Loucy (cell line): ENCODE data around the gene STARD13.

Source experiments
- EZH2phosphoT487 ChIP-seq: fragments of 200-600 bp; IDR thresholded peaks from 2 replicates; pipeline ENCODE4 v1.6.1; 2018; ENCODE audit warnings: antibody characterized with exemption, mild to moderate bottlenecking, moderate library complexity, borderline replicate concordance
- TF ChIP-seq, protein P1 (sequence below): fragments of 200-600 bp; sonication (generic); conservative IDR thresholded peaks from 2 replicates; pipeline ENCODE4 v1.5.1; 2014; ENCODE audit warnings: mild to moderate bottlenecking, antibody characterized with exemption, low read length

- TF ChIP-seq, protein P1, sequence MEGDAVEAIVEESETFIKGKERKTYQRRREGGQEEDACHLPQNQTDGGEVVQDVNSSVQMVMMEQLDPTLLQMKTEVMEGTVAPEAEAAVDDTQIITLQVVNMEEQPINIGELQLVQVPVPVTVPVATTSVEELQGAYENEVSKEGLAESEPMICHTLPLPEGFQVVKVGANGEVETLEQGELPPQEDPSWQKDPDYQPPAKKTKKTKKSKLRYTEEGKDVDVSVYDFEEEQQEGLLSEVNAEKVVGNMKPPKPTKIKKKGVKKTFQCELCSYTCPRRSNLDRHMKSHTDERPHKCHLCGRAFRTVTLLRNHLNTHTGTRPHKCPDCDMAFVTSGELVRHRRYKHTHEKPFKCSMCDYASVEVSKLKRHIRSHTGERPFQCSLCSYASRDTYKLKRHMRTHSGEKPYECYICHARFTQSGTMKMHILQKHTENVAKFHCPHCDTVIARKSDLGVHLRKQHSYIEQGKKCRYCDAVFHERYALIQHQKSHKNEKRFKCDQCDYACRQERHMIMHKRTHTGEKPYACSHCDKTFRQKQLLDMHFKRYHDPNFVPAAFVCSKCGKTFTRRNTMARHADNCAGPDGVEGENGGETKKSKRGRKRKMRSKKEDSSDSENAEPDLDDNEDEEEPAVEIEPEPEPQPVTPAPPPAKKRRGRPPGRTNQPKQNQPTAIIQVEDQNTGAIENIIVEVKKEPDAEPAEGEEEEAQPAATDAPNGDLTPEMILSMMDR: no peak
- no peak for TF ChIP-seq EZH2phosphoT487
These were observed 169.1 kb downstream of the STARD13 start for GRCh38 chr13:33116321-33117010.
